22Rv1 (cell line): ENCODE measurements around the gene OGFR.

ENCODE experiments used
- CTCF ChIP-seq: fragments of 450-650 bp; IDR thresholded peaks from 2 replicates; pipeline ENCODE4 v1.5.1; 2017; ENCODE audit warnings: mild to moderate bottlenecking
- ZFX ChIP-seq: fragments of 450-650 bp; IDR thresholded peaks from 2 replicates; pipeline ENCODE4 v1.6.1; 2017; ENCODE audit warnings: antibody characterized with exemption, borderline replicate concordance

GRCh38 chr20:62804627-62805154 is at the start of gene OGFR:
- no peak for TF ChIP-seq ZFX
- TF ChIP-seq CTCF, result no peak
